ENCODE measurements around the gene MN1.
A peak's percentile ranks its signal among the peaks of the same experiment; 100 is the strongest.

The MN1 gene

DNA sequence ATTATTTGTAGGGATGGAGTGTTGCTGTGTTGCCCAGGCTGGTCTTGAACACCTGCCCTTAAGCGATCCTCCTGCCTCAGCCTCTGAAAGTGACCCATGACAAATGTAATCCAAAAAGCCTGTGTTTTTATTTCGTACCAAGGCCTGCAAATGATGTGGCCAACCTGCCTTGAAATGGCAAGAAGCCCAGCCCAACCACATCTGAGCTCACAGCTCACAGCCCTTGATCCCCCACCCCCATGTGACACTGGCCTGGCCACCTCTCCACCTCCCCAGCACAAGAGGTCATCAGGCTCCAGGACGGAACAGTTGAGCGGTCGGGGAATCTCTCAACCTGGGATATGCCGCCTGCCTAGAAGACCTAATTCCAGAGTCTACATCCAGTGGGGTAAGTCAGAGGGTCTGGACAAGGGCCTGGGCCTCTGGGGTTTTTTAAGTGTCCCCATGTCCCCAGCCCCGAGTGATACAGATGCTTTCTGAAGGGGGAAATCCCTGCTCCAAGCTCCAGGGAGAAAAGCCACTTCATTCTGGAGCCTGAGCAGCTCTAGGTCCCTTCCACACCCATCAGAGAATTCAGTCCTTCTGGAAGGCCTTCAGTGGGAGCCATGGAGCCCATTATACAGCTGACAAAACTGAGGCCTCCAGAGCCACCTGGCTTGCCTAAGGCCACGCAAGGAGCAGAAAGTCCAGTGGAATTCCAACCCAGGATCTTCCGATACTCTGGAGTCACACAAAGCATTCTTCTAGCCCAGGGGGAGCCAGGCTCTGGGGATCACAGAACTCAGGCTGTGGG, 70.7 kb downstream of the MN1 start:
- DNase-seq = no peak

- DNase-seq = no peak
Observed at GRCh38 chr22:27729246-27729645, 72.3 kb downstream of the MN1 start.

- no peak for DNase-seq
Observed at GRCh38 chr22:27727673-27728451, 73.7 kb downstream of the MN1 start.

DNA sequence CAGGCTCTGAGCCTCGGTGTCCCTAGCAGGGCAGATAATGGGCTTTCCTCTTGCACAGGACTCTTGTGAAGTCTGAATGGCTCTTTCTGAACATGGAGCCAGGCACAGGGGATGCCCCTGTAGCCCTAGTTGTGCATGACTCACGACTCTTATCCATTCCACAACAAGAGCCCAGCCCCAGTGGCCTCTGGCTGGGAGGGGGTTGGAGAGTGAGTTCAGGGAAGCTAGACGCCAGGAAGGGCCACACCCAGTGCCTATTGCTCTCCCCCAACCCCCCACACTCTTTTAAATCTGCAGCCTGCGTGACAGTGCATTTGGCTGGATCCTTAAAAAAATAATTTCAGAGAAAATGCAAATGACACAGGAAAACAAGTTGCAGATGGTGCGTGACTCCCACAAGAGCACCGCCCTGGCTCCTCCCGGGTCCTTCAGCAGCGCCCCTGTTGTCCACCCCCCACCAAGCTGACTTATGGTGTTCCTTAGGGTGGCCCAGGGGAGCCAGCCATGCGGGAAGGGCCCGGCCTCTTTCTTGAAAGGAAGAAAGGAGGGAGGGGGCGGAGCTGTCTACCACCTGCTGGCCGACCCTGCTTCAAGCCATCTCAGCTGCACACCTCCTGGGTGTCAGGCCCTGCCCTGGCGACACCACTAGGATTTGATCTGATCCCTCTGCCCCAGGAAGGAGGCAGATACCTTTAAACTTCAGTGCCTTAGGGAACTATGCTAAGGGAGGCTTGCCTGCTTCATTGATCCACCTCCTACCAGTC, 74.7 kb downstream of the MN1 start:
- no peak for DNase-seq

DNA sequence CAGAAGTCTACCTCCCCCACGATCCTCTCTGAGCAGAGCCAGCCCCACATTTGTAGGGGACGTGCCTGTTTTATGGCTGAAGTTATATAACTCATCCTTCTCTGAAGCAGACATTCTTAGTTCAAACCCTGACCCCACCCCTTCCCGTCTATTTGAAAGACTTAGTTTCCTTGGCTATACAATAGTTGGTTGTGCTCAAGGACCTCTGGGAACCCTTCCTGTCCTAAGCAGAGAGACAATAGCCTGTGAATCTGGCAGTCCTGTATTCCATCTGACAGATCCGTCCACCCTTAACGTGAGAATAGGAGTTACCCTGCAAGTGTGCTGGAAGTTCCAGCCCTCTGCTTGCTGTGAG, 75.2 kb downstream of the MN1 start:
- no peak for DNase-seq

- no peak for DNase-seq
Observed at GRCh38 chr22:27725661-27726060, 75.9 kb downstream of the MN1 start.

DNA sequence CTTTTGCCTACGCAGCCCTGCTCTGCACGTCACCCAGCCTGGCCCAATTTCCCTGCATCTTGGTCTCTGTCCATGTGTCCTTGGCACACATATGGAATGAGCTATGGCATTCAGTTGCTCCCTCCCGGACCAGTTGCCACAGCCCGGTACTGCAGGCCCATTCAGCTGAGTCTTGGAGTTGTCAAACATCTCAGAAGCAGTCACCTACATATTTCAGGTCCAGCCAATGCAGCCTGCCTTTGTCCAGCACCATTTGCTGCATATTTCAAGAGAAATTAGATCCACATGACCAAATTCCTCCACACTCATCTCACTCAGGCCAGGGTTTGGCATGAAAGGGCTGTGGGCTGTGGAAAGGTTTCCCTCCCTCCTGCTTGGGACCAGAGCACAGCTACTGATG, 76.8 kb downstream of the MN1 start:
- no peak for DNase-seq

GRCh38 chr22:27724157-27724556, 77.4 kb downstream of the MN1 start:
- no peak for DNase-seq

- no peak for DNase-seq
Observed at GRCh38 chr22:27723708-27724107, 77.8 kb downstream of the MN1 start.

DNA sequence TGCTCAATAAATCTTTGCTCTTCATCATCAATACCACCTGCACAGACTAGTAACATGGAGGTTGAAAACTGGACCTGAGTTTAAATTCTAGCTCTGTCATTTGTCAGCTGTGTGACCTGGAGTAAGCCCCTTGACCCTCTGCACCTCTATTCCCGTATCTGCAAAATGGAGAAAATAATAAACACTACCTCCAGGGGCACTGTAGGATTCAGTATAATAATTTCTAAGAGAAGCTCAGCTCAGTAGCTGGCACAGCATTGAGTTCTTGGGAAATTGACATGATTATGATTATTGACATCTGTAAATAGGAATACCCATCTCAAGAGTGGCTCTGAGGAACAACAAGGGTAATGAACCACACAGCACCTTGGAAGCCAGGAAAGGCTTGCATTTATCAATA, 78.4 kb downstream of the MN1 start:
- no peak for DNase-seq

- DNase-seq = no peak
Observed at GRCh38 chr22:27720860-27721259, 80.7 kb downstream of the MN1 start.

GRCh38 chr22:27719535-27720227, 81.9 kb downstream of the MN1 start:
- DNase-seq = no peak

GRCh38 chr22:27719036-27719347, 82.6 kb downstream of the MN1 start:
- DNase-seq = no peak

GRCh38 chr22:27718186-27719035, 83.1 kb downstream of the MN1 start:
- DNase-seq = peak; percentile 75

DNA sequence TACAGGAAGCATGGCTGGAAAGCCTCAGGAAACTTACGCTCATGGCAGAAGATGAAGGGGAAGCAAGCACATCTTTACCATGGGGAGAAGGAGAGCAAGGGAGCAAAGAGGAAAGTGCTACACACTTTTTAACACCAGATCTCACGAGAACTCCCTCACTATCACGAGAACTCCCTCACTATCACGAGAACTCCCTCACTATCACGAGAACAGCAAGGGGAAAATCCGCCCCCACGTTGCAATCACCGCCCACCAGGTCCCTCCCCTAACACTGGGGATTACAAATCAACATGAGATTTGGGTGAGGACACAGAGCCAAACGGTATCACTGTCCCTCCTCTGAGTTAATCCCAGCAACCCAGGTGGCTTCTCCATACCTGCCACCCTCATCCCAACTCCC, 84.5 kb downstream of the MN1 start:
- DNase-seq = no peak

DNA sequence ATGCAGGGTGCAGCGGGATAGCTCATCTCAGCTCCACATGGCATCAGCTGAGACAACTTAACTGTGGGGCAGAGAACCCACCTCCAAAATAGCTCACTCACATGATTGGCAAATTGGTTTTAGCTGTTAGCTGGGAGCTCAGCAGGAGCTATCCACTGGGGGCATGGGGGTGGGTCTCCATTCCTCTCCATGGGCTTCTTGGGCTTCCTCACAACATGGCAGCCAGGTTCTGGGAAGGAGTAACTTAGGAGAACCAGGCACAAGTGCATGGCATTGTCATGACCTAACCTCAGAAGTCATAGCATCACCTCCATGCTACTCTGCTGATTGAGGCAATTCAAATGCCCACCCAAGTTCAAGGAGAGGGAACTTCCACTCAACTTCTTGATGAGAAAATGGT, 85.5 kb downstream of the MN1 start:
- DNase-seq = no peak

DNA sequence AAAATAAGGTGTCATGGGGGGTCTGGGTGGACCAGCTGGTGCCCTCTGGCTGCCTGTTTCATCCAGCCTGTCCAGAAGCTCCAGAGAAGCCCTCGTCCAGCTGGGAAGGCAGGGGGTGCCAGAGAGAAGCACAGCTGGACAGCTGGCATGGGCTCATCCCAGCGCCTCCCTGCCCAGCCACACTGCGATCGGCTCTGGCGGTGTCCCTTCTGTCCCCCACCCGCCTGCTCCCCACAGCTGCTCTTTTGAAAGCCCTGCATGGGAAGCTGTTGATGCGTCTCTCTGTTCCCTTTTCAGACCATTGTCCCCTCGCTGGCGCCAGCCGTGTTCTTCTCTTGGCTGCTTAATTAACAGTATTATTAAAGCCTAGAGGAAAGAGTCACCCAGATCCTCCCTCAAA, 86.5 kb downstream of the MN1 start:
- DNase-seq = no peak

DNA sequence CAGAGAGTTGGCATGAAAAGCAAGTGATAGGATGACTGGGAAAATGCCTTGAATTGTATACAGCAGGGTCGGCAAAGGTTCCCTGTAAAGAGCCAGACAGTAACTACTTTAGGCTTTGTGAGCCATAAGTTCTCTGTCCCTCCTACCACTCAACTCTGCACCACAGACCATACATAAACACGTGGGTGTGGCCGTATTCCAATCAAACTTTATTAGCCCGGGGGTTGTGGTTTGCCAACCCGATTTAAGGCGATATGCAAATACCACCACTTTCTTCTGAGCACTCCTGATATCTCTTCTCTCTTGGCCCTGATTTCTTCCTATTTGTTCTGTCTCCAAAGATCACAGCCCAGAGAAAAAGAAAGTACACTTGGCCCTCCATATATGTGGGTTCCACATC, 87.5 kb downstream of the MN1 start:
- DNase-seq = no peak

DNA sequence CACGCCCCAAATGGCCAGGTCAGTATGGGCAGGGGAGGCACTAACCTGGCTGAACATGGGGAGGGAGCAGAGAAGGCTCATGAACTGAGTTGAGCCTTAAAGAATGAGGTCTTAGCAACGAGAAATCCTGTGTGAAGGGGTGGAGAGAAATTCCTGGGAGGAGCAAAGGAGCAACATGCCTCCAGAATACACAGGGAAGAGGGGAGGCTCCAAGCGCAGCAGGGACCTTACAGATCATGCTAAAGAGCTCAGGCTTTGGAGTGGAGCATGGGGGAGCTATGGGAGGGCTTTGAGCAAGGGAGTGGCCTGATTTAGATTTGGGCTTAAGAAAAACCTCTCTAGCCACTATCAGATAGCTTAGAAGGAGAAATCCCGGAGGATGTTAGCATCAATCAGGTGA, 88.1 kb downstream of the MN1 start:
- no peak for DNase-seq

- no peak for DNase-seq
Observed at GRCh38 chr22:27711756-27712155, 89.8 kb downstream of the MN1 start.

- no peak for DNase-seq
Observed at GRCh38 chr22:27711012-27711411, 90.5 kb downstream of the MN1 start.

DNA sequence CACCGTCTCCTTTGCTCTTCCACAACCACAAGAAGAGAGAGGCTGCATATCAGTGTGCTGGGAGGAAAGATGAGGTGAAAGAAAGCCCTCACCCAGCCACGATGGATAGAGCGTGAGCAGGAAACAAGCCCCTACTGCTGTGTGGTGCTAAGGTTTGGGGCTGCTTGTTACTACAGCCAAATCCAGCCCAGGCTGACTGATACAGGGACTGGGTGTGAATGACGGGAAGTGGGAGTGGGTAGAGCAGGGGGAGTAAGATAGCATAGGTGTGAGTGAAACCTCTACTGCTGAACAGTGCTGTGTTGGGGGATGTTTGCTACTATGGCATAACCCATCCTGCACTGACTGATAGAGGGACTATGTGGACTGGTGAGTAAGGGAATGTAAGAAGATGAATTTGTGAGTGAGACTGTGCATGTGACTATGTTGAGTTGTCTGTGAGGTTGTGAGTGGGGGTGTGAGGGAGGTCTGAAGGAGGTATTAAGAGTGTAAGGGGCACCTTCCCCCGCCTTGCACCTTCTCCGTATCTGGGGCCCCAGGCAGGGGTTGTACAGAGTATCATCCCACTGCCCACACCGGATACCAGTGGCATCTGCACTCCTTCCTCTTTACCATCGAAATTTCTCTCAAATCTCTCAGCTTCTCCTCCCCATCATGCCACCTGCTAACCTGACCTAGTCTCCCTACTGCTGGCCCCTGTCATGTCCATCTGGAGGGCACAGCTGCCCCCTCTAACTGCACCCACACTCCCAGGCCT, 91.5 kb downstream of the MN1 start:
- no peak for DNase-seq

Data from HCEC 1CT (cell line).